IPS-18c (cell line): ENCODE measurements around the gene TOR4A.
A peak's percentile ranks its signal among the peaks of the same experiment; 100 is the strongest.
"Not testable (repeated sequence)": the region's sequence is repeated elsewhere in the genome, so short reads cannot be mapped to it uniquely, and the experiment has no call there.

Source experiments
- H3K4me3 ChIP-seq: 2 replicates; pipeline ENCODE4 v1.7.0; 2013; ENCODE audit warnings: low read depth, mild to moderate bottlenecking, low read length, moderate library complexity; ENCODE audit not compliant: insufficient read depth
- H3K9me3 ChIP-seq: one replicate; pipeline ENCODE4 v1.6.1; 2013; ENCODE audit warnings: mild to moderate bottlenecking, low read length, moderate library complexity; ENCODE audit not compliant: control insufficient read depth, insufficient read depth

The TOR4A gene

GRCh38 chr9:137236238-137236935 is 41.1 kb upstream of the TOR4A start:
- Histone ChIP-seq H3K4me3 (no peak overlapping the region), H3K9me3 (no peaks in the 10 kb centered on the region)

- H3K4me3 ChIP-seq, result no peak overlapping the region
- no peaks in the 10 kb centered on the region for H3K9me3 ChIP-seq
Observed at GRCh38 chr9:137236936-137237421, 40.5 kb upstream of the TOR4A start.

- H3K9me3 ChIP-seq, result no peaks in the 10 kb centered on the region
- H3K4me3 ChIP-seq, result no peak overlapping the region
Observed at GRCh38 chr9:137237759-137238726, 39.5 kb upstream of the TOR4A start.

- H3K4me3 ChIP-seq, result peak overlapping the region; percentile 93
- H3K9me3 ChIP-seq, result not testable (repeated sequence)
Observed at GRCh38 chr9:137239541-137240200, 37.9 kb upstream of the TOR4A start.

- H3K4me3 ChIP-seq, result peak overlapping the region; percentile 93
- H3K9me3 ChIP-seq, result no peaks in the 10 kb centered on the region
Observed at GRCh38 chr9:137240318-137240840, 37.1 kb upstream of the TOR4A start.

GRCh38 chr9:137240841-137241489 is 36.6 kb upstream of the TOR4A start, which contains the start of gene TUBB4B:
Gene TUBB4B (plus strand): TSS chr9:137241287. CDS start chr9:137241361, 74 bp downstream.
- Histone ChIP-seq H3K4me3 (peak within 1 kb of the TSS; percentile 93), H3K9me3 (no peaks in the 10 kb centered on the region)

GRCh38 chr9:137241490-137242268 is 35.8 kb upstream of the TOR4A start:
- H3K9me3 ChIP-seq, result no peaks in the 10 kb centered on the region
- H3K4me3 ChIP-seq, result peak overlapping the region; percentile 84

GRCh38 chr9:137242269-137243203 is 35.0 kb upstream of the TOR4A start:
- no peaks in the 10 kb centered on the region for H3K9me3 ChIP-seq
- H3K4me3 ChIP-seq, result peak overlapping the region; percentile 84

GRCh38 chr9:137243266-137243625 is 34.3 kb upstream of the TOR4A start:
- not testable (repeated sequence) for H3K9me3 ChIP-seq, H3K4me3 ChIP-seq

GRCh38 chr9:137243626-137244485 is 33.7 kb upstream of the TOR4A start:
- H3K4me3 ChIP-seq, result no peak overlapping the region
- H3K9me3 ChIP-seq, result peaks cover 2% of the 10 kb centered on the region

- Histone ChIP-seq H3K4me3 (no peak overlapping the region), H3K9me3 (peaks cover 2% of the 10 kb centered on the region)
Observed at GRCh38 chr9:137244486-137245449, 32.8 kb upstream of the TOR4A start.

GRCh38 chr9:137245450-137246421 is 31.8 kb upstream of the TOR4A start:
- no peak overlapping the region for H3K4me3 ChIP-seq

More at GRCh38 chr9:137245450-137246421, 31.8 kb upstream of the TOR4A start:
- peaks cover 2% of the 10 kb centered on the region for H3K9me3 ChIP-seq
